Mammary epithelial cell (primary cell): ENCODE results near the gene CENPB.

Source experiments
- EZH2 ChIP-seq: IDR thresholded peaks from 2 replicates; pipeline ENCODE4 v1.6.1; 2012; ENCODE audit warnings: low read length, inconsistent platforms, borderline replicate concordance
- TF ChIP-seq, protein P1 (sequence below), 2 donors: IDR thresholded peaks in 1 of 2; conservative IDR thresholded peaks in 1 of 2; 2 replicates each; pipeline ENCODE4 v1.5.1; 2011 to 2012; ENCODE audit warnings: inconsistent platforms in 2 of 2, low read length in 2 of 2, mild to moderate bottlenecking in 2 of 2, control low read depth in 1 of 2, low read depth in 1 of 2; ENCODE audit not compliant: insufficient read depth in 1 of 2; ENCODE audit errors: extremely low read depth in 1 of 2

DNA sequence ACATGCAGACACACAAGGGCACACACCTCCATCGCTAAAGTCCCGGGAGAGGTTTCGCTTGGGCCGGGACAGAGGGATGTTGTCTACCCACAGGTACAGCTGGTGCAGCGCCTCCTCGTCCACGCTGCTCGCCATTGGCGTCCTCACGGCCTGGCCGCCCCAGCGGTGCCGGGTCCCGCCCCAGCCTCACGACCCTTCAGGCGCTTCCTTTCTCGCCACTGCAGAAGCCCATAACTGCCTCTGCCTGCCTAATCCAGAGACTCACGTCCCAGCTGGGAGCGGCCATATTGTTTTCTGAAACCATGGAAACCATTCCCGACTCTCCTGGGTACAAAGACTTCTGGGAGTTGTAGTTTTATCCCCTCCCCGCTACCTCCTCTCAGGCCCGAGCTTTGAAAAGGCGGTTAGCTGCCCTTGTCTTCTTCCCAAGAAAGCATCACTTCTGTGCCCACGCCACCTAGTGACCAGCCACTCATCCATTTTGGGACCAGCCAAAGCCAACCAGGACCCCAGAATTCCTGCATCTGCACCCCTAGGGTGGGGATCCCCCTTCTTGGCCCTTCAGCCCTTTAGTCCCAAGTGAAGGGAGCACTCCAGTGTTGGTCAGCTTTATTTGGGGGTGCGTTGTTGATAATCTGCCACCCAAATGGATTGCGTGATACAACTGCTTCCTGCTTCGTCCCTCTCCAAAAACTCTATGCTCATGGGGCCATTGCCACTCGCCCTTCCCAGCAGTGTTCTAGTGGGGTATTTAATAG lies 5.2 kb downstream of the CENPB start, which contains the start of gene SPEF1:
- TF ChIP-seq, protein P1, sequence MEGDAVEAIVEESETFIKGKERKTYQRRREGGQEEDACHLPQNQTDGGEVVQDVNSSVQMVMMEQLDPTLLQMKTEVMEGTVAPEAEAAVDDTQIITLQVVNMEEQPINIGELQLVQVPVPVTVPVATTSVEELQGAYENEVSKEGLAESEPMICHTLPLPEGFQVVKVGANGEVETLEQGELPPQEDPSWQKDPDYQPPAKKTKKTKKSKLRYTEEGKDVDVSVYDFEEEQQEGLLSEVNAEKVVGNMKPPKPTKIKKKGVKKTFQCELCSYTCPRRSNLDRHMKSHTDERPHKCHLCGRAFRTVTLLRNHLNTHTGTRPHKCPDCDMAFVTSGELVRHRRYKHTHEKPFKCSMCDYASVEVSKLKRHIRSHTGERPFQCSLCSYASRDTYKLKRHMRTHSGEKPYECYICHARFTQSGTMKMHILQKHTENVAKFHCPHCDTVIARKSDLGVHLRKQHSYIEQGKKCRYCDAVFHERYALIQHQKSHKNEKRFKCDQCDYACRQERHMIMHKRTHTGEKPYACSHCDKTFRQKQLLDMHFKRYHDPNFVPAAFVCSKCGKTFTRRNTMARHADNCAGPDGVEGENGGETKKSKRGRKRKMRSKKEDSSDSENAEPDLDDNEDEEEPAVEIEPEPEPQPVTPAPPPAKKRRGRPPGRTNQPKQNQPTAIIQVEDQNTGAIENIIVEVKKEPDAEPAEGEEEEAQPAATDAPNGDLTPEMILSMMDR (conservative IDR thresholded peaks at IDR 0.05 in 1 of 2, IDR thresholded peaks at IDR 0.05 in 1 of 2; ENCODE audit: extremely low read depth in 1 of 2, insufficient read depth in 1 of 2, low read depth in 1 of 2, low read length in 2 of 2) = peak; percentile 7 to 56
- TF ChIP-seq EZH2 = no peak
